ENCODE data around the gene ROBO3. TPM values are rescaled to one million over a fixed set of nuclear protein-coding genes. Genes with fewer than 3 reads are reported as not detected.

The ROBO3 gene
- total RNA-seq, 2 donors from 2014 or later = 1.3 to 9.9 TPM

DNA sequence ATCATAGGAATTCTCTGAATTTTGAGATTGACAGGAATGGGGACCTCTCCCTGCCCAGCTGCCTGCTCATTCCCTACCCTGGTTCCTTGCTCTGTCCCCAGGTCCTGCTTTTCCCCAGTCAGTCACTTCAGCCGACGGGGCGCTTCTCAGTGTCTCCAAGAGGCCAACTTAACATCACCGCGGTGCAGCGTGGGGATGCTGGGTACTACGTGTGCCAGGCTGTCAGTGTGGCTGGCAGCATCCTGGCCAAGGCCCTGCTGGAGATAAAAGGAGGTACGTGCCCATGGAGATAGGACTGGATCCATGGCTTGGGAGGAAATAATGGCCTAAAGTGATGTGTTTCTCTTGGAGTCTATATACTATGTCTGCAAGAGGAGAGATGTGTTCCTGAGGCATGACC lies 7.0 kb downstream of the ROBO3 start:
- TF ChIP-seq, protein P1, sequence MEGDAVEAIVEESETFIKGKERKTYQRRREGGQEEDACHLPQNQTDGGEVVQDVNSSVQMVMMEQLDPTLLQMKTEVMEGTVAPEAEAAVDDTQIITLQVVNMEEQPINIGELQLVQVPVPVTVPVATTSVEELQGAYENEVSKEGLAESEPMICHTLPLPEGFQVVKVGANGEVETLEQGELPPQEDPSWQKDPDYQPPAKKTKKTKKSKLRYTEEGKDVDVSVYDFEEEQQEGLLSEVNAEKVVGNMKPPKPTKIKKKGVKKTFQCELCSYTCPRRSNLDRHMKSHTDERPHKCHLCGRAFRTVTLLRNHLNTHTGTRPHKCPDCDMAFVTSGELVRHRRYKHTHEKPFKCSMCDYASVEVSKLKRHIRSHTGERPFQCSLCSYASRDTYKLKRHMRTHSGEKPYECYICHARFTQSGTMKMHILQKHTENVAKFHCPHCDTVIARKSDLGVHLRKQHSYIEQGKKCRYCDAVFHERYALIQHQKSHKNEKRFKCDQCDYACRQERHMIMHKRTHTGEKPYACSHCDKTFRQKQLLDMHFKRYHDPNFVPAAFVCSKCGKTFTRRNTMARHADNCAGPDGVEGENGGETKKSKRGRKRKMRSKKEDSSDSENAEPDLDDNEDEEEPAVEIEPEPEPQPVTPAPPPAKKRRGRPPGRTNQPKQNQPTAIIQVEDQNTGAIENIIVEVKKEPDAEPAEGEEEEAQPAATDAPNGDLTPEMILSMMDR (IDR thresholded peaks at IDR 0.05) = no peak
- TF ChIP-seq POLR2A (IDR thresholded peaks at IDR 0.05) = no peak
- Histone ChIP-seq H3K27me3 (peaks cover 0 to 26% of the 10 kb centered on the region in 2 donors), H3K9me3 (no peaks in the 10 kb centered on the region), H3K27ac (no peak overlapping the region), H3K4me3 (no peak overlapping the region), H3K4me1 (peaks cover 28% of the 10 kb centered on the region), H3K36me3 (replicated peaks in 1 of 2; ENCODE audit: insufficient read depth in 1 of 2, low read depth in 2 of 2) (no peaks in the 10 kb centered on the region)
- ATAC-seq (no peak), DNase-seq (no peak)
- intact Hi-C loops (cut with DNase I) = no loop called here
- 27 to 48% methylated on average over 4 to 8 of the region's 8 CpGs for WGBS, 2 donors

DNA sequence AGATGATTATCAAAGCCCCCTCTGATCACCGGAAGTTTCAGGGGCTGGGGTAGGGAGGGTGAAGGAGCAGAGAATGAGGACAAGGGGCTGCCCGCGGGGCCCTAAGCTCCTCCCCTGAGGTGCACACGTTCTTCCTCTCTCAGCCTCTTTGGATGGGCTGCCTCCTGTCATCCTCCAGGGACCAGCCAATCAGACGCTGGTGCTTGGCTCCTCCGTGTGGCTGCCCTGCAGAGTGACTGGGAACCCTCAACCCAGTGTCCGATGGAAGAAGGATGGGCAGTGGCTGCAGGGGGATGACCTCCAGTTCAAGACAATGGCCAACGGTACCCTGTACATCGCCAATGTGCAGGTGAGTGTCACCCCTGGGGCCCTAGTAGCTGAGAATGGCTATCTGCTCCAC lies 7.5 kb downstream of the ROBO3 start:
- H3K4me3 ChIP-seq = no peak overlapping the region
- ATAC-seq (no peak), DNase-seq (no peak)
- H3K9me3 ChIP-seq = no peaks in the 10 kb centered on the region
- TF ChIP-seq, protein P1 (IDR thresholded peaks at IDR 0.05) = no peak
- TF ChIP-seq POLR2A (IDR thresholded peaks at IDR 0.05) = no peak
- 20 to 22% methylated on average over 8 to 9 of the region's 9 CpGs for WGBS, 2 donors
- H3K27ac ChIP-seq = no peak overlapping the region
- intact Hi-C loops (cut with DNase I) = no loop called here
- H3K4me1 ChIP-seq = peaks cover 30% of the 10 kb centered on the region
- peaks cover 0 to 26% of the 10 kb centered on the region in 2 donors for H3K27me3 ChIP-seq
- no peaks in the 10 kb centered on the region for H3K36me3 ChIP-seq (replicated peaks in 1 of 2; ENCODE audit: insufficient read depth in 1 of 2, low read depth in 2 of 2)

DNA sequence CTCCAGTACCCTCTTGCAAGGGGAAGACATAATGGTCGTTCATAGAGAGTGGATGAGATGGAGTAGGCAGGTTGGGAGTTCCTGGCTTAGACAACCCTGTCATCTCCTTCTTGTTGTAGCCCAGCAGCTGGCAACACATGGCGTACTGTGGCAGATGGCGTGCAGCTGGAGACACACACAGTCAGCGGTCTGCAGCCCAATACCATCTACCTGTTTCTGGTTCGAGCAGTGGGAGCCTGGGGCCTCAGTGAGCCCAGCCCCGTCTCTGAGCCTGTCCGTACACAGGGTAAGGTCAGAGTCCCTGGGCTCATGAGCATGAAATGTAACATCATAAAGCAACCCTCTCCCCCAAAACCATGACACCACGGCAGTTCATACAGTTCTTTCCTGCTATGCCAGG lies 8.7 kb downstream of the ROBO3 start:
- DNase-seq (no peak), ATAC-seq (no peak)
- Histone ChIP-seq H3K27me3 (peaks cover 0 to 17% of the 10 kb centered on the region in 2 donors), H3K36me3 (replicated peaks in 1 of 2; ENCODE audit: insufficient read depth in 1 of 2, low read depth in 2 of 2) (no peaks in the 10 kb centered on the region), H3K27ac (no peak overlapping the region), H3K4me1 (peaks cover 22% of the 10 kb centered on the region), H3K9me3 (no peaks in the 10 kb centered on the region), H3K4me3 (no peak overlapping the region)
- intact Hi-C loops (cut with DNase I) = no loop called here
- 72 to 79% methylated on average over 8 of the region's 8 CpGs for WGBS, 2 donors
- TF ChIP-seq POLR2A (IDR thresholded peaks at IDR 0.05) = no peak
- TF ChIP-seq, protein P1 (IDR thresholded peaks at IDR 0.05) = no peak

DNA sequence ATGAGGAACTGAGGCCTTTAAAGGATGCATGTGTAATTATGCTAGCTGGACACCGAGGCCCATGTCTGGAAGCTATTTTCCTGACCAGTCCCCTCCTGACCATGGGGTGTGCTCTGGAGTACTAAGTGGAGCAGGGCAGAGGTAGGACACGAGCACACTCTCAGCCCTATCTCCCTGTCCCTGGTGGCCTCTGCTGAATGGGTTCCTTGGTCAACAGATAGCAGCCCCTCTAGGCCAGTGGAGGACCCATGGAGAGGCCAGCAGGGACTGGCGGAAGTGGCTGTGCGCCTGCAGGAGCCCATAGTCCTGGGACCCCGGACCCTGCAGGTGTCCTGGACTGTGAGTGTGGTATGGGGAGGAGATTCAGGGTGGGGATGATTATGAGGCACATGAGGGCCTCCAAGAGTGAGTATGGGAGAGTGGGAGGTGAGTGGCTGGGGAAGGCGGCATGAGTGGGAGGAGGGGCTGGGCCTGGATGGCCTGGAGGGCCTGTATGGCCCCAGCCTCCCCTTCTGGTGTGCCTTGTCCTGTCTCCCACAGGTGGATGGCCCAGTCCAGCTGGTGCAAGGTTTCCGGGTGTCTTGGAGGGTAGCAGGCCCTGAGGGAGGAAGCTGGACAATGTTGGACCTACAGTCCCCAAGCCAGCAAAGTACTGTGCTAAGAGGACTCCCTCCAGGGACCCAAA lies 9.5 kb downstream of the ROBO3 start:
- intact Hi-C loops (cut with DNase I) = no loop called here
- Histone ChIP-seq H3K36me3 (replicated peaks in 1 of 2; ENCODE audit: insufficient read depth in 1 of 2, low read depth in 2 of 2) (no peaks in the 10 kb centered on the region), H3K9me3 (no peaks in the 10 kb centered on the region)

More for the DNA sequence above, 9.5 kb downstream of the ROBO3 start:
- TF ChIP-seq, protein P1 (IDR thresholded peaks at IDR 0.05) = no peak
- no peak for TF ChIP-seq POLR2A (IDR thresholded peaks at IDR 0.05)
- ATAC-seq (no peak), DNase-seq (no peak)
- H3K4me3 ChIP-seq = no peak overlapping the region
- no peak overlapping the region for H3K27ac ChIP-seq
- peaks cover 0 to 10% of the 10 kb centered on the region in 2 donors for H3K27me3 ChIP-seq
- 87 to 89% methylated on average over 7 of the region's 7 CpGs for WGBS, 2 donors
- peaks cover 18% of the 10 kb centered on the region for H3K4me1 ChIP-seq

Data from body of pancreas (tissue), 4 donors.